Stimulated activated naive CD4-positive, alpha-beta T cell treated with Interleukin-2 at 50 U/mL for 16 hours (primary cell): ENCODE measurements around the gene TMEM161A.

ENCODE experiments used
- DNase-seq: peaks from one replicate; lab custom pipeline; 2025; lab: John Stamatoyannopoulos, UW

The TMEM161A gene

DNA sequence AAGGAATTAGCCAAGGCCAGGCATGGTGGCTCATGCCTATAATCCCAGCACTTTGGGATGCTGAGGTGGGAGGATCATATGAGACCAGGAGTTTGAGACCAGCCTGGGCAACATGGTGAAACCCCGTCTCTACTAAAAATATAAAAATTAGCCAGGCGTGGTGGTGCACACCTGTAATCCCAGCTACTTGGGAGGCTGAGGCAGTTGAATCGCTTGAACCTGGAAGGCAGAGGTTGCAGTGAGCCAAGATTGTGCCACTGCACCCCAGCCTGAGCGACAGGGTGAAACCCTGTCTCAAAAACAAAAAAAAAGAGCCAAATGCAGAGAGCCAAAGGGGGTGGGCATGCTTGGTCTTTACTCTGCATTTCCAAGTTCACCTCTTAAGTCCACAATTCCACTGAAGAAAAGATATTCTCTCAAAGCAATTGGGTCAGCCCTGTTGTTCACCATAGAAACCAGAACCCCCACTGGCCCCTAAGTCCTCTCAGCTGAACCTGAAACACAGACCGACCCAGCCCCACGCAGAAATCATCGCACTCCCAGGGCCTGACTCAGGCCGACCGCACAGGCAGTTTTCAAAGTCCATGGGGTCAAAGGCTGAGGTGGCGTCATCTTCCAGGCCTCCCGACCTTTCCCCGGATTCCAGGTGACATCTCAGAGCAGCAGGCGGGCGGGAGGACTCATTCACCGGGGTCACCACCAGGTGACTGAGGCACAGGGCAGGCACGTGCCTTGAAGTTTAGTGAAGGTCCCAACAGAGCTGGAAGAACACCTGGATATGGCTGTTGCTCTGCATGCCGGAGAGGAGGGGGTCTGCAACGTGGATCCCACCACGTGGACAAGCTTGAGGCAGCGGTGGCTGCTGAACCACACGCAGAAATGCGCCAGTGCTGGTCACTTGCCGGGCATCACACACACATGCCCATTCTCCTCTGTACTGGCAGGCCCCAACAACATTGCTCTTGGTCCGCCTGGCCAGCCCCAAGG, 41.3 kb downstream of the TMEM161A start:
- no peak for DNase-seq

GRCh38 chr19:19095691-19096090, 42.6 kb downstream of the TMEM161A start:
- no peak for DNase-seq

- DNase-seq, result no peak
Observed at GRCh38 chr19:19094513-19094912, 43.8 kb downstream of the TMEM161A start.

DNA sequence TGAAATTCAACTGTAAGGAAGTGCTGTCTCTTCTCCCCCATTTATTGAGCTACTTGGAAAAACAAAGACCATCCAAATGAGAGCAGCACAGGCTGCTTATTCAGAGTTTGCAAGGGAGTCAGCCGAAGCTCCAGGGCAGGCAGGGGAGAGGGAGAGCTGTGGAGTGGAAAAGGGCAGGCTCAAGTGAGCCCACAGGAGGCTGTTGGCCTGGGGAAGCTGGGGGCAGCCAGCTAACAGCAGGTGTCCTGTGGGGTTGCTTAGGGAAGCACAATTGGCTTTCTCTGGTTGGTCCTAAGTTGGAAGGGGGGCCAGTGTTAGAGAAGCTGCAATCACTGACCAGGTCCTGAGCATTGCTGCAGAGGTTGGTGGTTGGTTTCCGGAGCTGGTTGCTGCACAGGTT, 50.6 kb downstream of the TMEM161A start:
- DNase-seq, result no peak

- DNase-seq, result no peak
Observed at GRCh38 chr19:19083413-19084178, 54.7 kb downstream of the TMEM161A start.

DNA sequence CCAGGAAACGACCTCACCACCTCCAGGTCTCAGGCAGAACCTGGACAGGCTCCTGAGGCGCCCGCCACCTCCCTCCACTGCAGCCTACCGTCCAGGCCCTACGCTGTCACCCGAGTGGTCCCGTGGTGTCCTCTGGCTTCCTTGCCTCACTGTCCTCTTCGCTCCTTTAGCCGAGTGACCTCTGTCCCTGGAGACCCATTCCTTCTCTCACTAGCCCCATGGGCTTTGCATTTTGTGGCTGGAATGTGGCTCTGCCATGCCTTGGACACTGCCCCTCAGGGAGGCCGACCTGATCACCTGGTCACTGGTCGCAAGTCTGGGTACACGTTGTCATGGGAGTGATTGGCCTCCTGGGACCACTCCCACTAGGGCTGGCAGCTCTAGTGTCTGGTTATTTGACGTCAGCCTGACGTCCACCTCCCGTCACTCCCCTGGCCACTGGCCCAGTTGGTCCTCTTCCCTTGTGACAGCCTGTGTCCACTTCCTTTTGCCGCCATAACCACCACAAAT, 56.6 kb downstream of the TMEM161A start:
- DNase-seq, result no peak

DNA sequence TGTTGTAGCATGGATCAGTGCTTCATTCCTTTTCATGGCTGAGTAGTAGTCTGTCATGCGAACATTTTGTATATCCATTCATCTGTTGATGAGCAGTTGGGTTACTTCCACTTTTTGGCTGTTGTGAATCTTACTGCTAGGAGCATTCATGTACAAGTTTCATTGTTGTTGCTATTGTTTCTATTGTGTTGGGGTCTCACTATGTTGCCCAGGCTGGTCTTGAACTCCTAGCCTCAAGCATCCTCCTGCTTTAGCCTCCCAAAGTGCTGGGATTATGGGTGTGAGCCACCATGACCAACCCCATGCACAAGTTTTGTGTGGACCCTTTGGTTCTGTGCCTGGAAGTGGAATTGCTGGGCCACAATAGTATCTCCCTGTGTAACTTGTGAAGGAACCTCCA, 58.7 kb downstream of the TMEM161A start:
- no peak for DNase-seq

- DNase-seq, result no peak
Observed at GRCh38 chr19:19078801-19079200, 59.5 kb downstream of the TMEM161A start.

DNA sequence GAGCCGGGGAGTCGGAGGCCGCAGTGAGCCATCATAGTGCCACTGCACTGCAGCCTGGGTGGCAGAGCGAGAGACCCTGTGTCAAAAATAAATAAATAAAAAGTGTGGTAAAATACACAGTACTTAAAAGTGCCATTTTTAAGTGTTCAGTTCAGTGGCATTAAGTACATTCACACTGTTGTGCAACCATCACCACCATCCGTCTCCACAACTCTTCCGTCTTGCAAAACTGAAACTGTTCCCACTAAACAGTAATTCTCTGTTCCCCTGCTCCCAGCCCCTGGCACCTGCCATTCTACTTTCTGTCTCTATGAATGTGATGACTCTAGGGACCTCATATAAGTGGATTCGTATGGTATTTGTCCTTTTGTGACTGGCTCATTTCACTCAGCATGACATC, 61.2 kb downstream of the TMEM161A start:
- DNase-seq, result no peak

- DNase-seq, result no peak
Observed at GRCh38 chr19:19076476-19076875, 61.8 kb downstream of the TMEM161A start.

DNA sequence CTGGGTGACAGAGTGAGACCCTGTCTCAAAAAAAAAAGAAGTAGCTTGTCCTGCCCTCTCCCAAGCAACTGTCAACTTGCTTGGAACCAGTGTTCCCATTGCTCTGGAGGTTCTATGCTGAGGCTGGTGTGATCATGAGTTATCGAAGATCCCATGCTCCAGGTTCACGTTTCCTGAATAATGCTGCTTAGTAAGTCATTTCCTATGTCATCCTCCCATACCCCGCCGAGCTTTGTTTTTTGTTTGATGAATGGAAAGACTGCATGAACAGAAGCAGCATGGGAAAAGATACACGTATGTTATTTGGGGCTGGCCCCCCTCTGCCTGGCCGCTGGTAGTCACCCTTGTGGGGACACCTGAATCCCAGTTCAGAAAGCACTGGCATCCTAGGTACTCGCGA, 63.2 kb downstream of the TMEM161A start:
- no peak for DNase-seq

DNA sequence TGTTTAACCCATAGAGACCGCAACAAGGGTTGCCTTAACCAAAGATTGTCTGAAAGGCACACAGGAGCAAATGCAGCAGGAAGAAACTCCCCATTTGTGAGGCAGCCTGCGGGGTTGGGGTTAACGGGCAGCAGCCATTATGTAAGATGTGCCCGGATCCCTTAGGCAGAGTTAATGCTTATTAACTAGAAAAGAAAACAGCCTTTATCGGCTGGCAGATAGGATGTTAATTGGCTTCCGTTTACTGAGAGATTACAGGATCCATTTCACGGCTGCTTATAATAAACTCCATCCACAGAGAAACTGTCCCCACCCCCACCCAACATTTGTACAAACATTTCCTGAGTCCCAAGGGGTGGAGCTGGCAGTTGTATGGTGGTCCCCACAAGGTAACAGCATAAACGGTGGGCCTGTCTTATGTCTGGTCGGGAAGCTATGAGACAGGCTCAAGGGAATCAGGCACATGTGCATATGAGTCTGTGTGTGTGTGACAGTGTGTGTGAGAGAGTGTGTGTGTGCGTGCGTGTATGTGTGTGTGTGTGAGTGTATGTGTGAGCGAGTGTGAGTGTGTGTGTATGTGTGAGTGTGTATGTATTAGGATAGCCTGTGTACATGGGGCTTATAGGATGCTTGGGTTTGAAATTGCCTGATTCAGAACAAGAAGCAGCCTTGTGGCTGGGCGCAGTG, 63.9 kb downstream of the TMEM161A start:
- DNase-seq, result no peak

- DNase-seq, result no peak
Observed at GRCh38 chr19:19071897-19072296, 66.4 kb downstream of the TMEM161A start.
